22Rv1 (cell line): ENCODE data around the gene SLC22A17.

Source experiments
- ZFX ChIP-seq: fragments of 450-650 bp; IDR thresholded peaks from 2 replicates; pipeline ENCODE4 v1.6.1; 2017; ENCODE audit warnings: antibody characterized with exemption, borderline replicate concordance
- TF ChIP-seq, protein P1 (sequence below): fragments of 450-650 bp; IDR thresholded peaks from 2 replicates; pipeline ENCODE4 v1.5.1; 2017; ENCODE audit warnings: mild to moderate bottlenecking

DNA sequence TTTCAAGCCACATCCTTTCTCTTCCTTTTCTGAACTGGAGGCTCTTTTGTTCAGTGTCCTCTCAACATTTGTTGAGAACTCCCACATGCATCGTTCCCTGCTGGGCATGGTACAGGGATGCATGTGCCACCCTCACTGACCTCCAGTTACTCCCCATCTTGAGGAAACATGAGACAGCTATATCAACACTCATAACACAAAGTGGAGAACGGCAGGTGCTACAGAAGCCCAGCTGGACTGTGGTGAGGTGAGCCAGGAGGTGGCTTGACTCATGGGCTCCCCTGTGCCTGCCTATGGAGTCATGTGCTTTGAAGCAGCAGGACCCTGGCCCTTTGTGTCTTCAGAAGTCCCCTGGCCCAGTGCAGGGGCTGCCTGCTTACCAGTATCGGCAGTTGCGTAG is 45.7 kb upstream of the SLC22A17 start:
- TF ChIP-seq, protein P1, sequence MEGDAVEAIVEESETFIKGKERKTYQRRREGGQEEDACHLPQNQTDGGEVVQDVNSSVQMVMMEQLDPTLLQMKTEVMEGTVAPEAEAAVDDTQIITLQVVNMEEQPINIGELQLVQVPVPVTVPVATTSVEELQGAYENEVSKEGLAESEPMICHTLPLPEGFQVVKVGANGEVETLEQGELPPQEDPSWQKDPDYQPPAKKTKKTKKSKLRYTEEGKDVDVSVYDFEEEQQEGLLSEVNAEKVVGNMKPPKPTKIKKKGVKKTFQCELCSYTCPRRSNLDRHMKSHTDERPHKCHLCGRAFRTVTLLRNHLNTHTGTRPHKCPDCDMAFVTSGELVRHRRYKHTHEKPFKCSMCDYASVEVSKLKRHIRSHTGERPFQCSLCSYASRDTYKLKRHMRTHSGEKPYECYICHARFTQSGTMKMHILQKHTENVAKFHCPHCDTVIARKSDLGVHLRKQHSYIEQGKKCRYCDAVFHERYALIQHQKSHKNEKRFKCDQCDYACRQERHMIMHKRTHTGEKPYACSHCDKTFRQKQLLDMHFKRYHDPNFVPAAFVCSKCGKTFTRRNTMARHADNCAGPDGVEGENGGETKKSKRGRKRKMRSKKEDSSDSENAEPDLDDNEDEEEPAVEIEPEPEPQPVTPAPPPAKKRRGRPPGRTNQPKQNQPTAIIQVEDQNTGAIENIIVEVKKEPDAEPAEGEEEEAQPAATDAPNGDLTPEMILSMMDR = no peak
- TF ChIP-seq ZFX = no peak
